Tibial nerve (tissue), 3 donors: ENCODE data around the gene CPA4.

Experiments
- CTCF ChIP-seq, 5 experiments: fragments of 200-600 bp in 3 of 5; fragments of 450-650 bp in 2 of 5; sonication (generic) in 3 of 5; IDR thresholded peaks; one replicate each; pipeline ENCODE4 v1.5.1; 2016 to 2019; ENCODE audit warnings: antibody characterized with exemption in 5 of 5, mild to moderate bottlenecking in 3 of 5, moderate library complexity in 2 of 5
- POLR2A ChIP-seq, 2 donors: fragments of 450-650 bp; IDR thresholded peaks; one replicate each; pipeline ENCODE4 v1.6.1; 2017; ENCODE audit warnings: antibody characterized with exemption in 2 of 2, mild to moderate bottlenecking in 2 of 2, moderate library complexity in 2 of 2

GRCh38 chr7:130263130-130263529, 29.8 kb upstream of the CPA4 start:
- no peak for TF ChIP-seq CTCF (IDR thresholded peaks at IDR 0.05)
- TF ChIP-seq POLR2A (IDR thresholded peaks at IDR 0.05): no peak
